ENCODE data around the gene ANKRD6. TPM values are rescaled to one million over a fixed set of nuclear protein-coding genes. Genes with fewer than 3 reads are reported as not detected.

Gene ANKRD6
- total RNA-seq, 1 experiment from 2014 or later = 5.6 TPM

- intact Hi-C loops (cut with micrococcal nuclease) = no loop called here
- Histone ChIP-seq H3K9me3 (ENCODE audit: low read length) (no peaks in the 10 kb centered on the region), H3K9me2 (replicated peaks; ENCODE audit: low read length) (no peaks in the 10 kb centered on the region), H3K27ac (ENCODE audit: low read length) (no peak overlapping the region), H3K4me1 (ENCODE audit: insufficient read depth, low read length) (no peaks in the 10 kb centered on the region), H3K36me3 (ENCODE audit: low read depth, low read length) (no peaks in the 10 kb centered on the region), H4K20me1 (ENCODE audit: low read length) (no peaks in the 10 kb centered on the region), H3K27me3 (ENCODE audit: low read length) (no peaks in the 10 kb centered on the region), H3K79me2 (ENCODE audit: low read length) (no peaks in the 10 kb centered on the region), H3K4me2 (ENCODE audit: low read length) (no peak overlapping the region), H2AFZ (ENCODE audit: low read length) (no peak overlapping the region), H3K4me3 (ENCODE audit: low read length) (no peak overlapping the region), H3K9ac (ENCODE audit: low read length) (no peak overlapping the region), H3F3A (ENCODE audit: low read length, unreplicated experiment) (no peaks in the 10 kb centered on the region)
- no peak for ATAC-seq
- no peak for DNase-seq
- ChIA-PET POLR2A (ENCODE audit: unreplicated experiment) (no interaction called here), CTCF (no interaction called here)
- BruUV-seq (replicated peaks) = no TSS peak
- TF ChIP-seq CTCF (conservative IDR thresholded peaks at IDR 0.05; ENCODE audit: low read depth, low read length) (no peak), EZH2 (IDR thresholded peaks at IDR 0.05; ENCODE audit: low read length, unreplicated experiment) (no peak), EZH2phosphoT487 (IDR thresholded peaks at IDR 0.05; ENCODE audit: borderline replicate concordance, low read length) (no peak)
These were observed 114.3 kb downstream of the ANKRD6 start for GRCh38 chr6:89547281-89547680.

- no TSS peak for BruUV-seq (replicated peaks)
These were observed 120.5 kb downstream of the ANKRD6 start for GRCh38 chr6:89553431-89553830.

GRCh38 chr6:89554106-89554505 is 121.2 kb downstream of the ANKRD6 start:
- Histone ChIP-seq H3K9me2 (replicated peaks; ENCODE audit: low read length) (no peaks in the 10 kb centered on the region), H3K4me3 (ENCODE audit: low read length) (no peak overlapping the region), H2AFZ (ENCODE audit: low read length) (no peak overlapping the region), H4K20me1 (ENCODE audit: low read length) (no peaks in the 10 kb centered on the region), H3K79me2 (ENCODE audit: low read length) (no peaks in the 10 kb centered on the region), H3F3A (ENCODE audit: low read length, unreplicated experiment) (no peaks in the 10 kb centered on the region), H3K4me1 (ENCODE audit: insufficient read depth, low read length) (no peaks in the 10 kb centered on the region), H3K4me2 (ENCODE audit: low read length) (no peak overlapping the region), H3K27me3 (ENCODE audit: low read length) (no peaks in the 10 kb centered on the region), H3K9me3 (ENCODE audit: low read length) (no peaks in the 10 kb centered on the region), H3K36me3 (ENCODE audit: low read depth, low read length) (no peaks in the 10 kb centered on the region), H3K27ac (ENCODE audit: low read length) (no peak overlapping the region), H3K9ac (ENCODE audit: low read length) (no peak overlapping the region)
- ChIA-PET CTCF (no interaction called here), POLR2A (ENCODE audit: unreplicated experiment) (no interaction called here)
- BruUV-seq (replicated peaks) = no TSS peak
- TF ChIP-seq EZH2phosphoT487 (IDR thresholded peaks at IDR 0.05; ENCODE audit: borderline replicate concordance, low read length) = no peak
- TF ChIP-seq CTCF (conservative IDR thresholded peaks at IDR 0.05; ENCODE audit: low read depth, low read length) = no peak
- TF ChIP-seq EZH2 (IDR thresholded peaks at IDR 0.05; ENCODE audit: low read length, unreplicated experiment) = no peak
- no peak for ATAC-seq
- DNase-seq = no peak
- intact Hi-C loops (cut with micrococcal nuclease) = no loop called here

More at GRCh38 chr6:89553431-89553830, 120.5 kb downstream of the ANKRD6 start:
- no peaks in the 10 kb centered on the region for H3K36me3 ChIP-seq (ENCODE audit: low read depth, low read length)
- H3K4me2 ChIP-seq (ENCODE audit: low read length) = no peak overlapping the region
- intact Hi-C loops (cut with micrococcal nuclease) = no loop called here
- H3K27ac ChIP-seq (ENCODE audit: low read length) = no peak overlapping the region
- DNase-seq = no peak
- no peaks in the 10 kb centered on the region for H3F3A ChIP-seq (ENCODE audit: low read length, unreplicated experiment)
- H3K4me3 ChIP-seq (ENCODE audit: low read length) = no peak overlapping the region
- no peaks in the 10 kb centered on the region for H4K20me1 ChIP-seq (ENCODE audit: low read length)
- TF ChIP-seq CTCF (conservative IDR thresholded peaks at IDR 0.05; ENCODE audit: low read depth, low read length) (no peak), EZH2phosphoT487 (IDR thresholded peaks at IDR 0.05; ENCODE audit: borderline replicate concordance, low read length) (no peak), EZH2 (IDR thresholded peaks at IDR 0.05; ENCODE audit: low read length, unreplicated experiment) (no peak)
- no peaks in the 10 kb centered on the region for H3K4me1 ChIP-seq (ENCODE audit: insufficient read depth, low read length)
- no peaks in the 10 kb centered on the region for H3K9me2 ChIP-seq (replicated peaks; ENCODE audit: low read length)
- no peaks in the 10 kb centered on the region for H3K9me3 ChIP-seq (ENCODE audit: low read length)
- no peaks in the 10 kb centered on the region for H3K27me3 ChIP-seq (ENCODE audit: low read length)
- ATAC-seq = no peak
- no peaks in the 10 kb centered on the region for H3K79me2 ChIP-seq (ENCODE audit: low read length)
- POLR2A ChIA-PET (ENCODE audit: unreplicated experiment) = no interaction called here
- no peak overlapping the region for H3K9ac ChIP-seq (ENCODE audit: low read length)
- no peak overlapping the region for H2AFZ ChIP-seq (ENCODE audit: low read length)
- CTCF ChIA-PET = no interaction called here

Measured in PC-3 (cell line).